Retinal pigment epithelial cell (primary cell): ENCODE results near the gene CLIC5.

ENCODE experiments used
- DNase-seq: peaks from one replicate; pipeline ENCODE4 v3.0.0-alpha.2; 2010; ENCODE audit warnings: low read depth
- H3K4me3 ChIP-seq: 2 replicates; pipeline ENCODE4 v1.5.1; 2011; ENCODE audit warnings: mild to moderate bottlenecking, low read length, control low read depth, moderate library complexity
- CTCF ChIP-seq: conservative IDR thresholded peaks from 2 replicates; pipeline ENCODE4 v1.5.1; 2011; ENCODE audit warnings: low read depth, low read length, control low read depth, inconsistent platforms

CLIC5 gene

GRCh38 chr6:45870531-45870930 is 145.1 kb downstream of the CLIC5 start:
- no peak overlapping the region for H3K4me3 ChIP-seq
- DNase-seq, result peak; percentile 4
- TF ChIP-seq CTCF, result no peak

- DNase-seq, result no peak
- no peak overlapping the region for H3K4me3 ChIP-seq
- no peak for TF ChIP-seq CTCF
Measured at GRCh38 chr6:45864651-45865050, 151.0 kb downstream of the CLIC5 start.

GRCh38 chr6:45858691-45859090 is 157.0 kb downstream of the CLIC5 start:
- no peak for DNase-seq
- no peak for TF ChIP-seq CTCF
- no peak overlapping the region for H3K4me3 ChIP-seq

GRCh38 chr6:45857827-45858226 is 157.8 kb downstream of the CLIC5 start:
- TF ChIP-seq CTCF, result no peak
- H3K4me3 ChIP-seq, result no peak overlapping the region
- no peak for DNase-seq

GRCh38 chr6:45855642-45856394 is 159.8 kb downstream of the CLIC5 start:
- TF ChIP-seq CTCF, result no peak
- DNase-seq, result no peak
- no peak overlapping the region for H3K4me3 ChIP-seq

- TF ChIP-seq CTCF, result no peak
- H3K4me3 ChIP-seq, result no peak overlapping the region
- no peak for DNase-seq
Measured at GRCh38 chr6:45854149-45854742, 161.4 kb downstream of the CLIC5 start.

GRCh38 chr6:45851034-45851400 is 164.6 kb downstream of the CLIC5 start:
- no peak for TF ChIP-seq CTCF
- H3K4me3 ChIP-seq, result no peak overlapping the region
- no peak for DNase-seq
